Stimulated activated CD4-positive, alpha-beta T cell treated with anti-CD3 and anti-CD28 coated beads, Interleukin-4, amount 100 ng/mL, for 24 hours (primary cell): Measurements from ENCODE around the gene CILP.

Experiments
- DNase-seq: peaks from one replicate; pipeline ENCODE4 v3.0.0-alpha.2; 2020

The CILP gene

DNA sequence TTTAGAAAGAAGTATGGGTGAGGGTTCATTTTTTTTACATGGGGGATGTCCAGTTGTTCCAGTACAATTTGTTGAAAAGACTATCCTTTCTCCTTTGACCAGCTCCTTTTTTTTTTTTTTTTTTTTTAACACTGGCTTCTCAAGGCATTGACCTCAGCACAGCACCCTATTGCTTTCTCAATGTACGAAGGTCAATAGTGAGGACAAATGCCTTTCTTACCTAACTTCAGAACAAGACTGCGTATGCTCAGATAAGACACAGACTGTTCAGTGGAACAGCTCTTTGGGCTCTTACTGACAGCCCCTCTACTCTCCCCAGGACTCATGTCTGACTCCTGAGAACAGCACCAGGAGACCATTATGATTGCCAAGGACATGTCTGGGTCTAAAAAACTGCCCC lies 10.4 kb upstream of the CILP start:
- no peak for DNase-seq

DNA sequence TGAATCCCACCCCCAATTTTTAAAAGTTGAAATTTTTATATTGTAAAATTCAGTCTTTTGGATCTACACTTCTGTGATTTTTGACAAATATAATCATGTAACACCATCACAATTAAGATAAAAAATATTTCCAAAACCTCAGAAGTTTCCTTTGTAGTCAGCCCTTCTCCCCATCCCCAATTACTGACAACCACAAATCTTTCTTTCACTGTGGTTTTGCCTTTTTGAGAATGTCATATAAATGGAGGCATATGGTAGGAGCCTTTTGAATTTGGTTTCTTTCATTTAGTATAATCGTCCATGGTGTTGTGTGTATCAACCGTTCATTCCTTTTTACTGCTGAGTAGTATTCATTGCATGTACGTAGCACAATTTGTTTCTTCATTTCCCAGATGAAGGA lies 7.9 kb upstream of the CILP start:
- no peak for DNase-seq

DNA sequence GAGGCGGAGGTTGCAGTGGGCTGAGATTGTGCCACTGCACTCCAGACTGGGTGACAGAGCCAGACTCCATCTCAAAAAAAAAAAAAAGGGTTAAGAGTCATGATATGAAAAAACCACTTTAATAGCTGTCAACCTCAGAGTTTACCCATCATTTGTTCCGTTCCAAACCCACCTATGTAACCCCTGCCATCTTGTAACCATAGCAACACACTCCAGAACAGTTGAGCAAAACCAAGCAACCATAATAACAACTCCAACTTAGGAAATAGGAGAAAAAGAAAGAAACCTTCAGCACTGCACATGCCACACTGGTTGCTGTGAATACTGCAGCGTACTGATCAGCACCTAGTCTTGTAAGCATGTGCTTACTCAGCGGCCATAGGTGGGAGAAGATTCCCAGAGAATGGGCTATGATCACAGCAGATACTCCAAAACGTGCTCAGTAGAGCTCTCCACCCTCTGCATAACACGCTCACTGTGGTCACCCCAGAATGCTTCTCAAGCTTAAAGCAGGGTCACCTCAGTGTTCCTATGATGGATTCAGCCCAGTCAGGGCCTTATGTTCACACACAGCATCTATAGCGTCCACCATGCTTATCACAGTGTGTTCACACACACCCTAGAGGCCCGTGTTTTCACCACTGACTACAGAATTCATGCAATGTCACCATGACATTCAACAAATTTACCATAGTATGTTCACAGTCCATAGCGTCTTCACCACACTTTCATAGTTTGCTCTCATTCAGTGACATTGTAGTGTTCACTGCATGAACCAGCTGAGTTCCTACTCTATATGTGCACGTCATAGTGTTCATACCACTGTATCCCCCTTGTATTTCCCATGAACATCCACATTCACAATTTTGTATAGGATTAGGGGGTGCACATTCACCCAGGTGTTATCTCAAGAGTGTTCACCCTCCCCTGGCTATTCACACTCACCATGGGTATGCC lies 6.5 kb upstream of the CILP start:
- no peak for DNase-seq

DNA sequence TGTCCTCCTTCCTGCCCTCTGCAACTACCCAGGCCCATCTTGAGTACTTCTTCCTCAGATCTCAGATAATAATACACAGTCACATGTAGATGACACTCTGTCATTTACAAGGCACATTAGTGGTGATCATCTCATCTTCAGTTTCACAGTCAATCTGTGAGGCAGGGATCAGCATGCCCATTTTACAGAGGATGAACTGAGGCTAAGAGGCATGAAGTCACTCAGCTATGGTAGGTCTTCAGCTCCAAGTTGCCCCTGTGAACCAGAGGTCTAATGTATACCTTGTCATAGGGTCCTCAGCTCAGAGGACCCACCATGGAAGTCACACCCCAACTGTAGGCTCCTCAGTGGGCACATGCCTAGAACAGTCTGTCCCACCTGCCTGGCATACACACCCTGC lies 4.2 kb upstream of the CILP start:
- DNase-seq = no peak

DNA sequence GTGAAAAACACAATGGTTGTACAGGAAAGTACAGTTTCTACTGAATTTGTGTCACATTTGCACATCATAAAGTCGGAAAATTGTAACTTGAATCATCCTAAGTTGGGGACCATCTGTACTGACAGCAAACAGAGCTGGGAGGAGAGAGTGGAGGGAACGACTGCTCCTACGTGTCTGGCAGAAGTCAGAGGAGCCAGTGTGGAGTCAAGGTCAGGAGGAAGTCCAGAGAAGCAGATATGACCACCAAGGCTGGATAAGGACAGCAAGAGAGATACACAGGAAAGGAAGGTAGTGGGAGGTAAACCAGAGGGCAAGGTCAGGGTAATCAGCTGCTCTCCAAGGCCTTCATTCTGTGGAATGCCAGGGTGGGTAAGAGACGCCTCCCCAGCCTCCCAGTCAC lies 2.7 kb upstream of the CILP start:
- no peak for DNase-seq

DNA sequence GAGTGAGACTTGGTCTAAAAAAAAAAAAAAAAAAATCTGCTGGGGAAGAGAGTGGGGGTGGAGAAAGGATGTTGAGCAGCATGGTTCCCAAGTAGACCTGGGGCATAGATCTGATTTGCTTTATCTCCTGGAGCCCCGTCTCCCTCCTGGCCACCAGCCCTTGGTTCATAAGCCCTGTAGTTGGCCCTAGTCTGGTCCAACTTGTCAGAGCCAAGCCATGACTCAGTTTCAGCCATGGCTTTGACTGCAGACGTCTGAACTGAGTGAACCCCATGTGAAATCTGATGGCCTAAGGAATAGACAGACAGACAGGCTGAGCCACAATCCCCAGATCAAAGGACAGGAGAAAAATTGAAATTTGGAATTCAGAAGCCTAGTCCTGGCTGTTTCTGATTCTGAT lies 2.0 kb upstream of the CILP start:
- DNase-seq = no peak

DNA sequence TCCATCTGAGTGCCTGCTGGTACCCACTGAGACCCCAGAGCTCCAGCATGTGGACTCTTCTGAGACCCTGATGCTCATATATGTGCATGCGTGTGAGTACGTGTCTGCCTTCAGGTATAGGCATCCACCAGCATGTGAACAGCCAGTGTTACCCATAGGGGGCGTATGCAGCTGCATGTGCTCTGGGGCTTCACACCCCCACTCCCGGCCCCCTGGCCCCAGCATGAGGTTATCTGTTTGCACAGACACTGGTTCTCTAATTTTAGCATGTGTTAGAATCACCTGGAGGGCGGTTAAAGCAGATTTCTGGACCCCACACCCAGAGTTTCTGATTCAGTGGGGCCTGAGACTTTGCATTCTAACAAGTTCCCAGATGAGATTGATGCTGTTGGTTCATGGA lies 824 bp upstream of the CILP start:
- peak; percentile 44 for DNase-seq

DNA sequence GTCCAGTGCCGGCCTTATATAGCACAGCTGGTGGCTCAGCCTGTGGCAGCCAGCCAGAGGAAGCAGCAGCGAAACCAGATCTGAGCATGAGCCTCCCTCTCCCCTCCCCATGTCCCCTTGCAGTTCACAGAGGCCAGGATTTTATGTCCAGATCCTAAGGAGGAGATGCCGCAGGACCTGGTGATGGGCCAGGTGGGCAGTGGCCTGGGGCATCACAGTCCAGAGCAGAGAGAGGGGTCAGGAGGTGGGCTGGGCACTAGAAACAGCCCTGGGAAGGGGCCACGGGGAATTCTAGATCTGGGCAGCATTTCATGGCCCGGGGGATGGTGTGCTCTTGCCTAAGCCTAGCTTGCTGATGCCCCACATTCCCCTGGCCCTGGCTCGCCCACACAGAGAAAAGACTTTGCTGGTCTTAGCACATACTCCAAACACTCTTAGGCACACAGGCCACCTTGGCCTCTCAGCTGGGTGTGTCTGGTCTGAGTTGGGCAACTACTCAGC lies 259 bp upstream of the CILP start:
- DNase-seq = no peak

DNA sequence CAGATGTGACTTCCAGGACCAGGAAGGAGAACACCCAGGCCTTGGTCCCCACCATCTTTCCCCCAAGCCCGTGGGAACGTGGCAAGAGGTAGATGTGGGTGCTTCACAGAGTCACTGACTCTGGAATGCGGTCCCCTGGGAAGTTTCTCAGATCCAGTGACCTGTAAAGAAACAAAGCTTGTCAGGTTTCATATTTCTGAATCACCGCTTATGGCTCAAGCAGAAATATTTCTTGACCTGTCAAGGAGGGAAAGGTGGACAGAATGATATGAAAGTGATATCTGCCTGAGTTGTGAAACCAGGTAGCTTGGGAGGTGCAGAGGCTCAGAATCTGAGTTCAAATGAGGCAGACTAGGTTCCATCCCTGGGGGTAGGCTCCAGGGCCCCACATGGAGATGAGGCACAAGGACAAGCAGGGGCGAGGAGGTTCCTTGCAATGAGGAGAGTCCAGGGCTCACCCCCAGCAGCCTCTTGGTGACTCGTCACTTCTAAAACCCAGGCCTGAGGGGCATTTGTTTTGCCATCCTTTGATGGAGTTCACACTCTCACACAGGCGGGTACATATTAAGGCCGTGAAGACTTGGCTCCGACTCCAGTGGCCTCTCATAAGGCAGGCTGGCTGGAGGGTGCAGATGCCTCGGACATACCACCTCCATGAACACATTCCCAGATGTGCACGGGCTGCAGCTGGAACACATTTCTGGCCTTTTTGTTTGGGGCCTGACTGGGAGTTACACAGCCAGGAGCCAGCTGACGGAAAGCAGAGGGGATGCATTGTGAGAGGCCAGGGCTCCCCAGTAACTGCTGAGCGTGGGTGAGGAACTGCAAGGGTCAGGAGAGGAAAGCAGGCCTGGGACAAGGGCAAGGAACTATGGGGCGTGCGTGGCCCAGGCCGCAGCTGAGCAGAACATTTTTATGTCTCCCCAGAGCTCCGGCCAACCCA lies 1.3 kb downstream of the CILP start:
- no peak for DNase-seq

DNA sequence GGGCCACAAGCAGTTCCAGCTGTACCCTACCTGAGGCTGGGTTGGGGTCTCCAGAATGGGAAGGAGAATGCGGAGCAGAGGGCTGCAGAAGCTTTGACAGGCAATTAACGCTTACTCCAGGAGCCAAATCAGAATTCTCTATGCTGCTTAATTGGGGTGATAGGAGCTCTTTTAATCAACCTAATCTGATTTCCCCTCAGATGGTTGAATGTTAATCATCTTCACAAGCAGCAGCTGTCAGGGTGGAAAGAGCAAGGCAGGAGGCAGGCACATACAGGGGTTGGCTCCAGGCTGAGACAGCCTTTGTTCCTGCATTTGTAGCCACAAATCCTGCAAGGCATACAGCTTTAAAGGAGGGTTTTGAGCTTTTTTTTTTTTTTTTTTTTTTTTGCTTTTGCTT lies 2.6 kb downstream of the CILP start:
- DNase-seq = no peak

DNA sequence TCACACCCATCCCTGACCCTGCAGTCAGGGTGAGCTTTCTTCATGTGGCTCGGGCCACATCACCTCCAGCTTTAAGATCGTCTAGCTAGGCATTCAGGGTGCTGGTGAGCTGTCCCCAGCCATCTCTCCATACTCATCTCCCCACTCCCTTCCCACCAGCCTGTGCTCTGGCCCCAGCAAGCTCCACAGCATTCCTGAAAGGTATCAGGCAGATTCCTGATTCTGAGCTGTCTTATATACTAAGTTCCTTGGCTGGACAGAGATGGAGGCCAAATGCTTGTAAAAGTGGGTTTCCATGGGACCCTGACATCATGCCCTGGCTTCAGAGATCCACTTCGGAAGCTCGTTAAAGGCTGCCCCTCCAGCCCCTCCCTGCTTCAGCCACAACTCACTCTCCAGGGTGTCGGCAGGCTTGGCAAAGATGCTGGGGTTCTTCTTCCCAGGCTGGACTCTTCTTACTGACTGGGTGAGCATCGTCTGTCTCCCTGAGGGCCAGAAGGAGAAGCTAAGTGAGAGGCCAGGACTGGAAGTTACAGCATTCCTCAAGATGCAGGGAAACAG lies 3.9 kb downstream of the CILP start:
- DNase-seq = no peak

DNA sequence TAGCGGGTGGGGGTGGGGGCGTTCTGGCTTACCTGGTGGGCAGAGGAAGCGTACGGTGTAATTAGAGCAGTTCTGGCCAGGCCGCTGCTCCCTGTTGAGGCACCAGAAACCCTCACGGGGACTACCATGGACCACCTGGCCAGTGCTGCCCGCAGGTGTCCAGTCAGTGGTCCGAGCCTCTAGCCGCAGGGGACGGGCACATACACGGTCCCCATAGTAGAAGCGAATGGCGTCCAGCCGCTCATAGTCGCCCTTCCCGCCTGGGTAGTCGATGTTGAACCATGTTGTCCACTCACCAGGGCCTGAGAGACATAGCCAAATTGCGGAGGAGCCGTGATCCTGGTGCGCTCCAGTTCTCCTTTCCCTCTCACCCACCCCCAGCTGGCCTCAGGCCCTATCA lies 4.5 kb downstream of the CILP start:
- DNase-seq = no peak

DNA sequence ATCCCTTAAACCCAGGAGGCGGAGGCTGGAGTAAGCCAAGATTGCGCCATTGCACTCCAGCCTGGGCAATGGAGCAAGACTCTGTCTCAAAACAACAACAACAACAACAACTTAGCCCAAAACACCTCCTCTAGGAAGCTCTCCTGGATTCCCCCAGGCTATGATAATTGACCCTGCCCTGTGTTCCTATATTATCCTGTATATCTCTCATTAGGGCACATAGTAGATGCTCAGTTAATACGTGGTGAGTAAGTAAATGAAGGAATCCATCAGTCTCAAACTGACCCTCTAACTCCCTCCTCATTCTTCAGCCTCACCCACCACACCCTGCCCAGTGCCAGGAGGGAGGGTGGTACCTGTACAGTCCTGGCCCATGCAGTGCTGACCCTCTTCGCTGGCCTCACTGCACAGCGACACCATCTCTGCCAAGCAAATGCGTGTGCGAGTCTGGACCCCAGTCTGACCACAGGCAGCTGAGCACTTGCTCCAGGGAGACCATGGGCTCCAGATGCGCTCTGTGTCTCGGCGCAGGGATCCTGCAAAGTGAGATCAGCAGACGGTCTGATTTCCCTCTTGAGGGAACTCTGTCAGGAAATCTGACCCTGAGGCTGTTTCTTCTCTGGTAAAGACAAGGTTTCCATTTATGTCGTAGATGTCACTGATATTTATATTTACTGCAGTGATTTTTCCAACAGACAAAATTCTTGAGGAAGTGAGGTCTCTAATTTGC lies 6.2 kb downstream of the CILP start:
- DNase-seq = no peak

DNA sequence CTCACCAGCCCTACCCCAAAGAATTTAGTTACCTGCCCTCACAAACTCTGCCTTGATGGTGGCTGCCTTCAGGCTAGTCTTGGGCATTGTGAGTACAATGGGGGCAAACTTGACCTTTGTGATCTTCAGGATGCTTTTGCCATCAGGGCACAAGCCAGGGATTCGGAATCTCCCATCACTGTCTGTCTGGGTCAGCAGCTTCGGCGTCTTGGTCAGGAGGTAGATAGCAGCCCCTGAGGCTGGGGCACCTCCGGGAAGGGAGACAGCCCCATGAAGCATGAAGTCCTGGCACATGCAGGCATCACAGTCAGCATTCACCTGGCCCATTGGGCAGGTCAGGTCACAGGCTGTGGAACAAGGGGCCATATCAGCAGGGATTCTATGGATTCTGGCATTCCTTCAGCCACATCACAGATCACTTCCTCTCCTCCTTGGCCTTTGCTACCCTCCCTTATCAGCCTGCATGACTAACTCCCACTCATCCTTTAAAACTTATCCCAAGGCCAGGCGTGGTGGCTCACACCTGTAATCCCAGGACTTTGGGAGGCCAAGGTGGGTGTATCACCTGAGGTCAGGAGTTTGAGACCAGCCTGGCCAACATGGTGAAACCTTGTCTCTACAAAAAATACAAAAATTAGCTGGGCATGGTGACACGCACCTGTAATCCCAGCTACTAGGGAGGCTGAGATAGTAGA lies 6.9 kb downstream of the CILP start:
- no peak for DNase-seq

DNA sequence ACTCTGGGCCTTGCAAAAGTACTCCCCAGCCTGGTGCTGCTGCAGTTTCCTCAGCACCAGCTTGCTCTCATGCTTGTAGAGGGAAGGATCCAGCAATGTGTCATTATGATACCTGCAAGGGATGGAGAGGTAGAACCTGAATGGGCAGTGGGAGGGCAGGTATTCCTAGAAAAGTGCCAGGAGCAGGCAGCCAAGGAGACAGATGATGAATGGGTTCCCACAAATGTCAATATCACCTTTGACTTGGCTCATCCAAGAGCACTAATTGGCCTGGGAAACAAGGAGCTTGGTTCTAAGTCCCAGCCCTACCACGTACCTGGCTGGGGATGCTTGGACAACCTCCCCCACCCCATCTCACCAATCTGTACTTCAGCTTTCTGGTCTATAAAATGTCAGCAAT lies 9.4 kb downstream of the CILP start:
- DNase-seq = no peak

DNA sequence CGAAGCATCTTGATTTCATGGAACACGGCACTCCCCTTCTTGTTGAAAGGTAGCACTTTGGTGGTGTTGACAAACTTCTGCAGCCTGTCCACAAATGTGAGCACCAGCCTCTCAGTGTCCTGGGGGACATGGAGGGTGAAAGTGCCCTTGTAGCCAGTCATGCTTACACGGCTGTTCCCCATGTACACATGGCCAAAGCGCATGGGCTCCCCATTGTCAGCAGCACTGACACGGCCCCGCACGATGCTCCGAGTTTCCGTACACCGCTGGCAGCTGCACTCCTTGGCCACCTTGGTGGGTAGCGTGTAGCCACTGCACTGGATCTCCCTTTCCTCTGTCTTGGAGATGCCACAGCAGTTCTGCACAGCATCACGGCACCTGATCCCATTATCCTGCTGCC lies 12.7 kb downstream of the CILP start:
- DNase-seq = no peak

DNA sequence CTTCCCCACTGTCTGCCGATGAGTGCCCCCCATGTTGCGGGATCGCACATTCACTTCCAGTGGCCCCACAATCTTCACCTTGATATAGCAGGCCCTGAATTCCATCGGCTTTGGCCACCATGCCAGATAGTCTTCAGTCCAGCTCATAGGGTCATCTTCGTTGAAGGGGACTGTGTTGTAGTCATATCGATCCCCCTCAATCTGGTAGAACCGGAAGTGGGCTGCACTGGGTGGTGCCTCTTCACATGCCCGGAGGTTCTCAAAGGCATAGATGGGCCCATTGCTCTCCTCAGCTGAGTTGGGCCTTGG lies 14.0 kb downstream of the CILP start:
- no peak for DNase-seq

DNA sequence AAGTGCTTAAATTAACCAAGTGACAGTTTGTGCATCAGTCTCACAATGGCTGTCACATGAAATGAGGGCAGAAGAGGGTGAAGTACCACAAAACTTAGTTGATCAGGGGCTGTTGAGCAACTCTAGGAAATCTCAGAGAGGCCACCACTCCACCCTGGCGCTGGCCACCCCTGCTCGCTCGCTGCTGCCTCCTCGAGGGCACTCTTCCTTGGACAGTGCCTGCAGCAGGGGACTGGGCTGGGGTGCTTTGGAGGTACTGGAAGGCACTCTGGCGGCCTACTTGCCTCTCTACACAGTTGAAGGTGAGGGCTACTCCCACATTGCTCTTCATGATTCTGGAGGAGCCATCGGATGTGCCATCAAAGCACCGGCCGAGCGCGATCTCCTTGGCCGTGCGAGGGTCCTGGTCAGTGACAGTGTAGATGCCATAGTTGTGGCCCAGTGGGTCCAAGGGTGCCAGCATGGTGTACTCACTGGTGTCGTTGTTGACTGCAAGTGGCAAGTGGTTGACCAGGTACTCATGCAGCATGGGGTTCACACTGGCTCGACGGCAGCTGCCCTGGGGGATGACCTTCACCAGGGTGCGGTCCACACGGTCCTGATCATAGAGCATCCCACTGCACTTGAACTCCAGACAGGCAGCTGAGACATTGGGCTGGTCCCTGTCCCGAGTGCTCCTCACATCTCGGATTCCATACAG lies 14.5 kb downstream of the CILP start:
- DNase-seq = no peak

DNA sequence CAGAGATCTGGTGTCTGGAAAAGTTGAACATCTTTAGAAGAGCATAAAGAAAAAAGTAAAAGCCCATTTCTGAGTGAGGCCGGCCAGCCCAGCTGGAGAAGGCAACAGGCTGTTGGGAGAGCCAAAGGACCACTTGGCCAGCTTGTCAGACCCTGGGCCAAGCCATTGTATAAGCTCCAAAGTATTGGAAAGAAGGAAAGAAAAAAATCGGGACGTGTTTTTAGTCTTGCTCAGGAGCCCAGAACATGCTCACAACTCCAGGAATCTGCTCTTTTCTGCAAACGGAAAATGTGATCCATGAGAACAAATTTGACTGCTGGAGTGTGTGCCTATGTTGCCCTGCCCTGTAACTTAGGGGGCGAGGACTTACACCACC lies 15.7 kb downstream of the CILP start:
- DNase-seq = no peak

DNA sequence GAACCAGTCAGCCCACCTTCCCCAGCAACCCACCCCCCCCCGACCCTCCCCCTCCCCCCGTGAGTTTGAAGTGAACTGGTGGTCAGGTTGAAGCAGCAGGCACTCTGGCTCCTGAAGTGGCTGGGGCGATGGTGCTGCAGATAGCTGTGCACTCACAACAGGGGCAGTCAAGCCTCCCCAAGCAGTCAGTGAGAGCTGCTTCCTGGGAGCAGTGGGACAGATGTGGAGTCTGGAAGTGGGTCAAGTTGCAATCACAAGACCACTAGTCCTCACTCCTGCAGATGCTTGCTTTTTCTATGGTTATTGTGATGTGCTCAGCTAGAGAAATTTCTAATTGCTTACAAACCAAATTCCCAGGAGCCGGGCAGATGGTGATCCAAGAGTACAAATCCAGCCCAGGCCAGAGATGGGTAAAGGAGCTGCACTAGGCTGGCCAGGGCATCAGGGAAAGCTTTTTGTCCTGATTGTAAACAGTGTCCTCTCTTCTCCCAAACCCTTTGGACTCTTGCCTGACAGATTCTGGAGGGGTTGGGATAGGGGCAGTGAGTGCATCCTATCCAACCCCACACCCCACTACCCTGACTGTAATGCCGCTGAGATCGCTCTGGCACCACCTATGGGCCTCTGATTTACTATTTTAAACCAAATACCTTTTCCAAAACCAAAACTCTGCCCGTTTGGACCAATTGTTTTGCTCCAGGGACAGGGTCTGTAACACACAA lies 16.3 kb downstream of the CILP start:
- DNase-seq = no peak

DNA sequence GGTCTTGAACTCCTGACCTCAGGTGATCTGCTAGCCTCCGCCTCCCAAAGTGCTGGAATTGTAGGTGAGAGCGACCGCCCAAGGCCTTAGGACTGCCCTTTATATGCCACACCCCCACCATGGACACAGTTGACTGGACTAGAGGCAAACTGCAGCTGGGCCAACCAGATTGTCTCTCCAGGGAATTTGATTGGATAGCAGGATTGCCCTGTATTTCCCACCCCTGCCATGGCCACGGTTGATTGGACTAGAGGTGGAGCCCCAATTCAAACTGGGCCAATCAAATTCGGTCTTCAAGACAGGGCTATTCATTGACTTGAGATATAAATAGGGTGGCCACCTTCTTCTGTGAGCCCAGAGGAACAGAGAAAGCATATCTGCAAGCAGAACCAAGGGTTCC lies 19.3 kb downstream of the CILP start:
- DNase-seq = no peak
